Measurements from ENCODE around the gene GALR1.

DNA sequence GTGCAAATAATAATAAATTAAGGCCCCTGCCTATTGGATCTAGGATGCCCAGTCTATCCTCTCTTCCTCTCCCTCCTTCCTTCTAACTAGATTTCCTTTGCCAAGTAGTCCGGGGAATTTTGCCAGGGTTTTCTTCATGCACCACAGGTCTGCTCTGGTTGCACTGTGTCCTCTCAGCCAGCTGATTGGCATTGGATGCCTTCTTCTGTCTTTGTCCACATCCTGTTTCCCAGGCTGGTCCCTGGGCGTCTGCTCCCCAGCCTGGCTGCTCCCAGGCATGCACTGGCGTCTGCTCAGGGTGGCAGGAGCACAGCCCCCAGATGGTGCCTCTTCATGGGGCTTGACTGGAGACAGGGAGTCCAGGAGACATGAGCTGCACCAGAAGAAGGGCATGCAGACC is 66.4 kb downstream of the GALR1 start:
- TF ChIP-seq POLR2A (IDR thresholded peaks at IDR 0.05; ENCODE audit: low read depth, low read length) (no peak), POLR2AphosphoS5 (IDR thresholded peaks at IDR 0.05; ENCODE audit: low read depth, low read length) (no peak), TAF1 (IDR thresholded peaks at IDR 0.05; ENCODE audit: low read depth, low read length) (no peak)

Measured in GM12891 (cell line).